Measurements from ENCODE around the gene ZFAND3. TPM values are rescaled to one million over a fixed set of nuclear protein-coding genes. Genes with fewer than 3 reads are reported as not detected.

Gene ZFAND3
- total and polyA plus RNA-seq, 8 donors: 65.9 to 125 (median 118) TPM

- Histone ChIP-seq H3K27me3 (no peaks in the 10 kb centered on the region), H3K9me3 (peaks cover 0 to 2% of the 10 kb centered on the region in 2 donors), H3K27ac (no peak overlapping the region), H3K36me3 (no peaks in the 10 kb centered on the region), H3K4me1 (peaks cover 0 to 15% of the 10 kb centered on the region in 2 donors), H3K4me3 (no peak overlapping the region)
- no peak for DNase-seq
- no peak for TF ChIP-seq CTCF (IDR thresholded peaks at IDR 0.05)
- ATAC-seq: no peak
- intact Hi-C loops (cut with DNase I): no loop called here
Observed at GRCh38 chr6:38020593-38020992, 201.1 kb downstream of the ZFAND3 start.

GRCh38 chr6:38021029-38021428, 201.5 kb downstream of the ZFAND3 start:
- no peak for DNase-seq
- intact Hi-C loops (cut with DNase I): no loop called here
- no peaks in the 10 kb centered on the region for H3K27me3 ChIP-seq
- peaks cover 0 to 15% of the 10 kb centered on the region in 2 donors for H3K4me1 ChIP-seq
- ATAC-seq: no peak
- no peaks in the 10 kb centered on the region for H3K36me3 ChIP-seq
- H3K27ac ChIP-seq: no peak overlapping the region
- H3K9me3 ChIP-seq: peaks cover 0 to 2% of the 10 kb centered on the region in 2 donors
- no peak for TF ChIP-seq CTCF (IDR thresholded peaks at IDR 0.05)
- H3K4me3 ChIP-seq: no peak overlapping the region

GRCh38 chr6:38021571-38021970, 202.0 kb downstream of the ZFAND3 start:
- no peak for TF ChIP-seq CTCF (IDR thresholded peaks at IDR 0.05)
- intact Hi-C loops (cut with DNase I): no loop called here
- no peak for DNase-seq
- ATAC-seq: no peak
- Histone ChIP-seq H3K4me1 (peaks cover 0 to 13% of the 10 kb centered on the region in 2 donors), H3K27ac (no peak overlapping the region), H3K36me3 (no peaks in the 10 kb centered on the region), H3K9me3 (peaks cover 0 to 2% of the 10 kb centered on the region in 2 donors), H3K27me3 (no peaks in the 10 kb centered on the region), H3K4me3 (no peak overlapping the region)

DNA sequence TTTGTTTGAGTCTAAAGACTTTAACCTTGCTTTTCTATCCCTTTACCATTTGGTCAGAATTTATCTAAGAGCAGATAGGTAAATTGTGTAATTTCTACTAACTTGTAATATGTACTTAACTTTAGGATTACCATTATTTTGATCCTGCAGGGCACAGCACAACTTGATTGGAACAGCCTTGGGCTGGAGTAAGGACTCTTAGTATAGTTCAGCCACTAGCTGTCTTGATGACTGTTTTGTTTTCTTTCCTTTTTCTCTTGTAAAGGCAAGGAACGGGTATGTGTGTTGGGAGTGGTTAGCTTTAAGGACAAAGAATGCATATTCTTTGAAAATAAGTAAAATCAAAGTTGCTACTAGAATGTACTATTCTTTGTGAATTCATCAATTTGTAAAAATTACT, 203.2 kb downstream of the ZFAND3 start:
- no peaks in the 10 kb centered on the region for H3K27me3 ChIP-seq
- no peaks in the 10 kb centered on the region for H3K36me3 ChIP-seq
- peaks cover 0 to 2% of the 10 kb centered on the region in 2 donors for H3K9me3 ChIP-seq
- no peak overlapping the region for H3K27ac ChIP-seq
- no peak for DNase-seq
- intact Hi-C loops (cut with DNase I): no loop called here
- no peak for TF ChIP-seq CTCF (IDR thresholded peaks at IDR 0.05)
- no peak overlapping the region for H3K4me3 ChIP-seq
- H3K4me1 ChIP-seq: peaks cover 0 to 10% of the 10 kb centered on the region in 2 donors
- no peak for ATAC-seq

GRCh38 chr6:38024908-38025307, 205.4 kb downstream of the ZFAND3 start:
- ATAC-seq (no peak), DNase-seq (no peak)
- Histone ChIP-seq H3K4me1 (peaks cover 0 to 16% of the 10 kb centered on the region in 2 donors), H3K4me3 (no peak overlapping the region), H3K27me3 (no peaks in the 10 kb centered on the region), H3K27ac (no peak overlapping the region), H3K9me3 (peaks cover 0 to 2% of the 10 kb centered on the region in 2 donors), H3K36me3 (no peaks in the 10 kb centered on the region)
- no peak for TF ChIP-seq CTCF (IDR thresholded peaks at IDR 0.05)
- intact Hi-C loops (cut with DNase I): no loop called here
